Activated CD4-positive, alpha-beta T cell treated with anti-CD3 and anti-CD28 coated beads, Interleukin-2, Interleukin-4, amounts not matched to agents 100 ng/mL and 50 ng/mL, durations not matched to agents 16 hours and 8 hours (primary cell): Measurements from ENCODE around the gene EGLN2.
"Not testable (repeated sequence)": the region's sequence is repeated elsewhere in the genome, so short reads cannot be mapped to it uniquely, and the experiment has no call there.

Source experiments
- DNase-seq: peaks from one replicate; pipeline ENCODE4 v3.0.0-alpha.2; 2020; ENCODE audit warnings: low spot score

Gene EGLN2

GRCh38 chr19:40802300-40803169 lies 3.5 kb downstream of the EGLN2 start:
- DNase-seq, result no peak

- no peak for DNase-seq
Observed at GRCh38 chr19:40803170-40803856, 4.3 kb downstream of the EGLN2 start.

GRCh38 chr19:40803857-40804782 lies 5.1 kb downstream of the EGLN2 start:
- peak; percentile 56 for DNase-seq

GRCh38 chr19:40804783-40805242 lies 5.8 kb downstream of the EGLN2 start:
- no peak for DNase-seq

DNA sequence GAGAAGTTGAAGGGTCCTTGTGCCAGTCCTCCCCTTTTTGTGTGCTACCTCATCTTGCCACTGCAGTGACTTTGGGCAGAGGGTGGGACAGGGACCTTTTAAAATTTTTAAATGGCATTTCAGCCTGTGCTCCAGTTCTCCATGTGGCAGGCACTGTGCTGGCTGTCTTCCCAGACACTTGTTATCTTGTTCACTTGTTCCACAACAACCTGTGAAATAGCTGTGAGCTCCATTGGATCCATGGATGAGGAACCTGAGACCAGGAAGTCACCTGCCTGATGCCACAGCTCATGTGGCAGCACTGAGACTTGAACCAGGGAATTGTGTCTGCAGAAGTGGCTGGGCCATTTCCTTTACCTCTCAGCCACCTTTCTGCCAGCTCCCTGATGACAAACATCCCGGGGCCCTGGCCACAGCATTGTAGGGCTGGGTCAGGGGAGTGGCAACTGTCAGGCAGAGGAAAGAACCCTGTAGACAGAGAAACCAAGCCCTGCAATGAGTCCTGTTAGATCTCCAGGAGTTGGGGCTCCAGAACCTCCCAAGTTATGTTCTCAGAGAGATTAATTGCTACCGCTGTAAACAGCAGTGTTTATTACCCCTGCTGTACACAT lies 6.4 kb downstream of the EGLN2 start:
- DNase-seq, result no peak

DNA sequence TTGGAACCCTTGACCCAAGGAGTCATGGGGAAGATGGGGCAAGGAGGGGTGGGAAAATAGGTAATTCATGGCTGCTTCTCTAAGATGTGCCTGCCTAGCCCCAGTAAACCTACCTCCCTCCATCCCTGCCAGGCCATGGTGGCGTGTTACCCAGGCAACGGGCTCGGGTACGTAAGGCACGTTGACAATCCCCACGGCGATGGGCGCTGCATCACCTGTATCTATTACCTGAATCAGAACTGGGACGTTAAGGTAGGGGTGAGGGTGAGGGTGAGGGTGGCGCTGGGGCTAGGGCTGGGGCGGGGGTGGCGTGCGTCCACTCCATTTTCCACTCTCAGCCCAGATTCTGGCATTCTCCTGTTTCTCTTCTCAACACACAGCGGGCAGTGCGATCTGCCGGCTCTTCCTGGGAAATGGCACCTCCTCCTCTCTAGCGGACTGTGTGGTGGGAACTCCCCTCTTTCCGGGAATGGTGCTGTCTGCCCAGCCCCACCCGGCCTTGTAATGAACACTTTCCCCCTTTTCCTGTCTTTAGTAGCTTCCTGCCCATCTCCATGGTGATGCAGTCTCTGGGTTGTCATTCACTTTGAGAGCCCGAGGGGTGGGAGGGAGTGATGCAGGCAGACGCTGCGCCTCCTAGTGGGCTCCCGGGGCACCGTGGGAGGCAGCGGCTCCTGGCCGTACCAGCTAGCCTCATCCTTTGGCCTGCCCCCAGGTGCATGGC lies 7.6 kb downstream of the EGLN2 start:
- DNase-seq, result peak; percentile 86

GRCh38 chr19:40807147-40808020 lies 8.4 kb downstream of the EGLN2 start:
- DNase-seq, result no peak

- no peak for DNase-seq
Observed at GRCh38 chr19:40808021-40808325, 9.0 kb downstream of the EGLN2 start.

DNA sequence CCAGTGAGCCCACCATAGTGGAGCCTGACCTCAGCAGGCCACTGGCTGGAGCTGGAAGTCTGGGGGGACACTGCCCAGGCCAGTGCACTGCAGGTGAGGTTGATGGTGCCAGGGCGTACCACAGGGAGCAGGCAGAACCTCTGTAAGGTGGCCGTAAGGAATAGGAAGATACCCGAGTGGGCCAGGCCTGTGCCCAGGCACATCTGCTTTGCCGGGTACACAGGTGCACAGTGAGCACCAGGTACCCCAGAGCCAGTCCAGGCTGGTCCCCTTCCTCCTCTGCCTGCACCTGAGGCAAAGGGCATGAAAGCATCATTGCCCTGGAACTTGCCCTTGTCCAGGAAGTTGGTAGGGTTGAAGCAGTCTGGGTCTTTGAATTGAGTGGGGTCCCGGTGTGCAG lies 9.5 kb downstream of the EGLN2 start:
- no peak for DNase-seq

GRCh38 chr19:40809358-40810086 lies 10.5 kb downstream of the EGLN2 start:
- no peak for DNase-seq

- no peak for DNase-seq
Observed at GRCh38 chr19:40810160-40810559, 11.2 kb downstream of the EGLN2 start.

DNA sequence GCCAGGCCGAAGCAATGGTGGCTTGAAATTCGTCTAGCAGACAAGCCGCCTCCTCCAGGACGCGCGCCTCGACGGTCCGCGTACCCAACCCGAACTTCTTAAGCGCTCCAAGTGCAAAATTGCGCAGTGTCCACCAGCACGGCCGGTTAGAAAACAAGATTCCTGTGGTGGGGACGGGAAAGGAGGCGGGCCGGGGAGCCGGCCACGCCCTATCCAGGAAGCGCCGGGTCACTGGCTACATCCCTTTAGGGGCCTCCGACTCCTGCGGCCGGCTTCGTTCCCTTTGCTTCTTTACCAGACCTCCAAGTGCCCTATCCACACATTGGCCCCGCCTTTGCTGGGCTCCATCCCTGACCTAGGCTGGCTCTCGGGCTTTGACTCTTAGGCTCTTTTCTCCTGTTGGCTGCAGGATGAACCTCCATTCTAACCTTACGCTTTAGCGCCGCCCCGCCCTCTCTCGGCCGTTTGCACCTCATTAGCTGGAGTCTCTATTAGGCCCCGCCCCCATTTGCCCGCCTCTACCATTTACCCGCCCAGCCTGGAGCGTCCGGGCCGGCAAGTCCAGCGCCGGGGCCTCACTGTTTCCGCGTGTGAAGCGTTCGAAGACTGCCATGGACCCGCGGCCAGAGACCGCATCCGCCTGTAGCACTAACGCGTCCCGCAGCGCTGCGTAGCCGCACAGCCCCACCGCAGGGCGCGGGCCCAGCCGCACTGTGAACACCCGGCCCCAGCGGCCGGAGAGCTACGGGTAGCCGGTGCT lies 11.8 kb downstream of the EGLN2 start:
- peak; percentile 53 for DNase-seq

DNA sequence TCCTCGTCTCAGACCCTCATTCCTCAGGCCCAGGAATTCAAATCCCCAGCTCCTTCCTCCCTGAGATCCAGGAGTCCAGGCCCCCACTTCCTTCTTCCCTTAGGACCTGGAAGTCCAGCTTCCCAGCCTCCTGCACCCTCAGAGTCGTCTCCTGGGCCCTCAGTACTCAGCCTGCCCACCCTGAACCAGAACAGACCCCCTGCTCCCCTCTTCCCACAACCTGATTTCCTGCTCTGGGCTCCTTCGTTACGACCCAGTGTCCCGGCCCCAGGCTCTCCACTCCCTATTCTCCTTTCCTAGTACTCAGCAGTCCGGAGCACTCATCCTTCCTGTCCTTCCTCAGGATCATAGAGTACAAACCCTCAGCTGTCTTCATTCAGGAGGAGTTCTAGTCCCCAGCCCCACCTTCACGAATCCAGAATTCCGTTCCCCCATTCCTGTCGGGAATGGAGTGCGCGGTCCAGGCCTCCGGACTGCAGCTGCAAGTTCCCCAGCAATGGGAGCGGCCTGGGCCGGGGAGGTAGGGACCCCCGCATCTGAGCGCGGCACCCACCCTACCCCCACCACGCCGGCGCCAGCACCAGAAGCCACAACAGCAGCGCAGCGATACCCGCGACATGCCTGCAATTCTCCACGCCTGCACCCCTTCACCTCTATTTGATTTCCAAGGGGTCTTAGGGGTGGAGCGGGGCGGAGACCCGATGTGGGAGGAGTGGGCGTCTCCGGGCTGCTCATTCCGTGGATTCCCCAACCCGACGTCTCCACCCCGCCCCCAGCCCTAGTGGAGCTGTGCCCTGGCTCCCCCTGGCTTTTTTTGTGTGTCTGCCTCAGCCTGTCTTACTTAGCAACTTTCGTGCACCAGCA lies 12.7 kb downstream of the EGLN2 start:
- no peak for DNase-seq

DNA sequence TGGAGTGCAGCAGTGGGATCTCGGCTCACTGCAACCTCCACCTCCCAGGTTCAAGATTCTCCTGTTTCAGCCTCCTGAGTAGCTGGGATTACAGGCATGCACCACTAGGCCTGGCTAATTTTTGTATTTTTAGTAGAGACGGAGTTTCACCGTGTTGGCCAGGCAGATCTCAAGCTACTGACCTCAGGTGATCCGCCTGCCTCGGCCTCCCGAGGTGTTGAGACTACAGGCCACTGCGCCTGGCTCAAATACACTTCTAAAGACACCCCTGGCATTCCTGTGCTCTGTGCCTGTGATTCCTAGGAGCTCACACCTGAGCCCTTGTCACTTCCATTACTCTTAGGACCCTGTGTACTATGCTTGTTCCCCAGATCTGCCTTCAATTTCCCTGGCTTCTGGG lies 13.6 kb downstream of the EGLN2 start:
- not testable (repeated sequence) for DNase-seq

- DNase-seq, result no peak
Observed at GRCh38 chr19:40813182-40813581, 14.2 kb downstream of the EGLN2 start.

DNA sequence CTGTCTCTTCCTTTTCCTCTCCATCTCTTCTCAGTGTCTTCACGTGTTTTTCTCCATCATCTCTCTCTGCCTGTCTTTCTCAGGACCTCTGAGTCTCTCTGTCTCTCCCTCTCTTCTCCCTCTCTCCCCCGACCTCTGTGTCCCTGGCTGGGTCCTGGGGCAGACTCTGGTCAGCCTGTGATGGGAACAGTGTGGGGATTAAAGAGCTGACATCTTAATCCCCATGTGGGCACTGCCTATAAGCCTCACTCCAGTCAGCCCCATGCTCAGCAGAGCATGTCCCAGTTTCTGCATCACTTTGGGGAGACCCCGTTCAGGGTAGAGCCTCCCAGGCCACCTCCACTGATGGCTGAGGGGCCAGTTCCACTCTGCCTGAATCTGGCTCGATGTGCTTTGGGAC lies 16.2 kb downstream of the EGLN2 start:
- no peak for DNase-seq

DNA sequence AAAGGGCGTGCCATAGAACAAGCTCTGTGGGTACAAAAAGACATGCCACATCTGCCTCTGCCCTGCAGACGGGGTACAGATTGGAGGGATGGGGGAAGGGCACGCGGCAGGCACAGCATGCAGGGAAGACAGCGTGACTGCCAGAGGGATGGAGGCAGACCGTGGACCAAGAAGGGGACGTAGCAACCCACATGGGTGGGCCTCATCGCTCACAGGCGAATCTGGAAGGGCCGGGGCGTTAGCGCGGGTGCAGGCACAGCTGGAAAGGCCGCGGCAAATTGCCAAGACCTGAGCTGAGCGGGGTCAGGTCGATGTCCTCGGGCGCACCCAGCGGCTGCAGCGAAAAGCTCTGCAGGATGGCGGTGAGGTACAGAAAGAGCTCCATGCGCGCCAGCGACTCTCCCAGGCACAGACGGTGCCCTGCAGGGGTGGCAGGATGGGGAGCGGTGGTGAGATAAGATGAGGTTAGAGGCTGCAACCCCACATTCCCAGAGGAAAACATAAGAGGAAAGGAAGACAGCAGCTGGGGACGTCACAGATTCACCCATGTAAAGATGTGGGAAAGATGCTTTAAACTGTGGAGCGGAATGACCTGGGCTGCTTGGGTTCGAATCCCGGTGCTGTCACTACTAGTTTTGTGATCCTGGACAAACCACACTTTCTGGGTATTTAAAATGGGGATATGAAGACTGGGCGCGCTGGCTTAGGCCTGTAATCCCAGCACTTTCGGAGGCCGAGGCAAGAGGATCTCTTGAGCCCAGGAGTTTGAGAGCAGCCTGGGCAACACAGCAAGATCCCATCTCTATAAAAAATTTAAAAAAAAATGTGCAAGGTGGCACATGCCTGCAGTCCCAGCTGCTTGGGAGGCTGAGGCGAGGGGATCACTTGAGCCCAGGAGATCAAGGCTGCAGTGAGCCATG lies 19.7 kb downstream of the EGLN2 start:
- DNase-seq, result peak; percentile 63
